ENCODE results near the gene PGBD5. TPM values are rescaled to one million over a fixed set of nuclear protein-coding genes. Genes with fewer than 3 reads are reported as not detected.
"Not testable (repeated sequence)": the region's sequence is repeated elsewhere in the genome, so short reads cannot be mapped to it uniquely, and the experiment has no call there.

PGBD5 gene, protein sequence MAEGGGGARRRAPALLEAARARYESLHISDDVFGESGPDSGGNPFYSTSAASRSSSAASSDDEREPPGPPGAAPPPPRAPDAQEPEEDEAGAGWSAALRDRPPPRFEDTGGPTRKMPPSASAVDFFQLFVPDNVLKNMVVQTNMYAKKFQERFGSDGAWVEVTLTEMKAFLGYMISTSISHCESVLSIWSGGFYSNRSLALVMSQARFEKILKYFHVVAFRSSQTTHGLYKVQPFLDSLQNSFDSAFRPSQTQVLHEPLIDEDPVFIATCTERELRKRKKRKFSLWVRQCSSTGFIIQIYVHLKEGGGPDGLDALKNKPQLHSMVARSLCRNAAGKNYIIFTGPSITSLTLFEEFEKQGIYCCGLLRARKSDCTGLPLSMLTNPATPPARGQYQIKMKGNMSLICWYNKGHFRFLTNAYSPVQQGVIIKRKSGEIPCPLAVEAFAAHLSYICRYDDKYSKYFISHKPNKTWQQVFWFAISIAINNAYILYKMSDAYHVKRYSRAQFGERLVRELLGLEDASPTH
- polyA plus RNA-seq (2013, experiment 1 of 2), result 0.25 TPM
- 0.37 TPM for polyA plus RNA-seq (2013, experiment 2 of 2)

- peak; percentile 62 for DNase-seq
- no peak within 1 kb of the TSS for H3K4ac ChIP-seq (ENCODE audit: low read depth in 1 of 2, low read length in 2 of 2)
- WGBS, result 2% methylated on average over 42 of the region's 93 CpGs
These were observed at the start of gene PGBD5 for GRCh38 chr1:230426246-230427093. Gene PGBD5, minus strand, starts transcription at chr1:230426332. Its CDS starts 404 bp downstream, at chr1:230425928.

DNA sequence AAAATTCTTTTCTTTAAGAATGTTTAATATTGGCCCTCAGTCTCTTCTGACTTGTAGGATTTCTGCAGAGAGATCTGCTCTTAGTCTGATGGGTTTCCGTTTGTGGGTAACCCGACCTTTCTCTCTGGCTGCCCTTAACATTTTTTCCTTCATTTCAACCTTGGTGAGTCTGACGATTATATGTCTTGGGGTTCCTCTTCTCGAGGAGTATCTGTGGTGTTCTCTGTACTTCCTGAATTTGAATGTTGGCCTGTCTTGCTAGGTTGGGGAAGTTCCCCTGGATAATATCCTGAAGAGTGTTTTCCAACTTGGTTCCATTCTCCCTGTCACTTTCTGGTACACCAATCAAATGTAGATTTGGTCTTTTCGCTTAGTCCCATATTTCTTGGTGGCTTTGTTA, 48.8 kb upstream of the PGBD5 start:
- not testable (repeated sequence) for H3K18ac ChIP-seq (ENCODE audit: low read depth in 1 of 2, low read length in 2 of 2); H3K4me2 ChIP-seq (ENCODE audit: low read length, poor library complexity, severe bottlenecking); H3K9me3 ChIP-seq (ENCODE audit: control insufficient read depth, low read length); H3K4ac ChIP-seq (ENCODE audit: low read depth in 1 of 2, low read length in 2 of 2); H2BK12ac ChIP-seq (ENCODE audit: low read length in 2 of 2); H2BK120ac ChIP-seq (ENCODE audit: low read depth, low read length); H3K14ac ChIP-seq (ENCODE audit: low read length in 2 of 2); H2BK15ac ChIP-seq (ENCODE audit: low read depth, poor library complexity, severe bottlenecking); H2BK5ac ChIP-seq (ENCODE audit: low read depth, low read length, poor library complexity, severe bottlenecking); H3K36me3 ChIP-seq (ENCODE audit: control insufficient read depth in 1 of 2, insufficient read depth in 2 of 2, low read depth in 1 of 2, low read length in 2 of 2); H3K79me1 ChIP-seq (replicated peaks; ENCODE audit: low read length, poor library complexity, severe bottlenecking); H3K4me1 ChIP-seq (ENCODE audit: control insufficient read depth, insufficient read depth, low read depth, low read length); H4K91ac ChIP-seq (ENCODE audit: low read length); H3K23ac ChIP-seq (ENCODE audit: low read length in 2 of 2); H3K9ac ChIP-seq (ENCODE audit: low read length); H4K8ac ChIP-seq (ENCODE audit: low read length); H3K27ac ChIP-seq (ENCODE audit: low read length, poor library complexity, severe bottlenecking); H3K27me3 ChIP-seq (ENCODE audit: control insufficient read depth in 1 of 2, insufficient read depth in 1 of 2, low read length in 2 of 2); DNase-seq; H3K4me3 ChIP-seq (ENCODE audit: insufficient read depth in 1 of 2, low read depth in 1 of 2, low read length in 2 of 2); H2AFZ ChIP-seq (ENCODE audit: low read depth, low read length); H2AK5ac ChIP-seq (ENCODE audit: low read length, severe bottlenecking)
- 54% methylated on average over 3 of the region's 5 CpGs for WGBS

More at GRCh38 chr1:230426246-230427093, at the start of gene PGBD5:
- Histone ChIP-seq H3K36me3 (ENCODE audit: control insufficient read depth in 1 of 2, insufficient read depth in 2 of 2, low read depth in 1 of 2, low read length in 2 of 2) (no peaks in the 10 kb centered on the region), H2BK12ac (ENCODE audit: low read length in 2 of 2) (no peak within 1 kb of the TSS), H2AK5ac (ENCODE audit: low read length, severe bottlenecking) (no peak within 1 kb of the TSS), H2AFZ (ENCODE audit: low read depth, low read length) (no peak within 1 kb of the TSS), H3K27ac (ENCODE audit: low read length, poor library complexity, severe bottlenecking) (no peak within 1 kb of the TSS), H3K4me2 (ENCODE audit: low read length, poor library complexity, severe bottlenecking) (peak within 1 kb of the TSS; percentile 77), H4K91ac (ENCODE audit: low read length) (no peak within 1 kb of the TSS), H3K9ac (ENCODE audit: low read length) (no peak within 1 kb of the TSS), H3K27me3 (ENCODE audit: control insufficient read depth in 1 of 2, insufficient read depth in 1 of 2, low read length in 2 of 2) (peaks cover 61 to 72% of the 10 kb centered on the region in 2 experiments), H2BK15ac (ENCODE audit: low read depth, poor library complexity, severe bottlenecking) (no peak within 1 kb of the TSS), H3K23ac (ENCODE audit: low read length in 2 of 2) (no peak within 1 kb of the TSS), H3K79me1 (replicated peaks; ENCODE audit: low read length, poor library complexity, severe bottlenecking) (no peaks in the 10 kb centered on the region), H3K18ac (ENCODE audit: low read depth in 1 of 2, low read length in 2 of 2) (no peak within 1 kb of the TSS), H4K8ac (ENCODE audit: low read length) (no peak within 1 kb of the TSS), H3K4me1 (ENCODE audit: control insufficient read depth, insufficient read depth, low read depth, low read length) (peaks cover 16% of the 10 kb centered on the region), H2BK120ac (ENCODE audit: low read depth, low read length) (no peak within 1 kb of the TSS), H3K4me3 (ENCODE audit: insufficient read depth in 1 of 2, low read depth in 1 of 2, low read length in 2 of 2) (peak within 1 kb of the TSS; percentile 43 to 60), H3K9me3 (ENCODE audit: control insufficient read depth, low read length) (no peaks in the 10 kb centered on the region), H3K14ac (ENCODE audit: low read length in 2 of 2) (no peak within 1 kb of the TSS), H2BK5ac (ENCODE audit: low read depth, low read length, poor library complexity, severe bottlenecking) (no peak within 1 kb of the TSS)

DNA sequence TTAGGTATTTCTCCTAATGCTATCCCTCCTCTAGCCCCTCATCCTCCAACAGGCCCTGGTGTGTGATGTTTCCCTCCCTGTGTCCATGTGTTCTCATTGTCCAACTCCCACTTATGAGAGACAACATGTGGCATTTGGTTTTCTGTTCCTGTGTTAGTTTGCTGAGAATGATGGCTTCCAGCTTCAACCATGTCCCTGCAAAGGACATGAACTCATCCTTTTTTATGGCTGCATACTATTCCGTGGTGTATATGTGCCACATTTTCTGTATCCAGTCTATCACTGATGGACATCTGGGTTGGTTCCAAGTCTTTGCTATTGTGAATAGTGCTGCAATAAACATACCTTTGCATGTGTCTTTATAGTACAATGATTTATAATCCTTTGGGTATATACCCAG, 44.6 kb upstream of the PGBD5 start:
- not testable (repeated sequence) for H3K36me3 ChIP-seq (ENCODE audit: control insufficient read depth in 1 of 2, insufficient read depth in 2 of 2, low read depth in 1 of 2, low read length in 2 of 2); H3K4me1 ChIP-seq (ENCODE audit: control insufficient read depth, insufficient read depth, low read depth, low read length); H3K4me3 ChIP-seq (ENCODE audit: insufficient read depth in 1 of 2, low read depth in 1 of 2, low read length in 2 of 2); H2BK12ac ChIP-seq (ENCODE audit: low read length in 2 of 2); DNase-seq; H2BK120ac ChIP-seq (ENCODE audit: low read depth, low read length); H2BK5ac ChIP-seq (ENCODE audit: low read depth, low read length, poor library complexity, severe bottlenecking); H2BK15ac ChIP-seq (ENCODE audit: low read depth, poor library complexity, severe bottlenecking); H2AK5ac ChIP-seq (ENCODE audit: low read length, severe bottlenecking); H3K27me3 ChIP-seq (ENCODE audit: control insufficient read depth in 1 of 2, insufficient read depth in 1 of 2, low read length in 2 of 2); H3K23ac ChIP-seq (ENCODE audit: low read length in 2 of 2); H4K91ac ChIP-seq (ENCODE audit: low read length); H3K9ac ChIP-seq (ENCODE audit: low read length); H2AFZ ChIP-seq (ENCODE audit: low read depth, low read length); H3K9me3 ChIP-seq (ENCODE audit: control insufficient read depth, low read length); H3K18ac ChIP-seq (ENCODE audit: low read depth in 1 of 2, low read length in 2 of 2); H3K4ac ChIP-seq (ENCODE audit: low read depth in 1 of 2, low read length in 2 of 2); H3K27ac ChIP-seq (ENCODE audit: low read length, poor library complexity, severe bottlenecking); H3K14ac ChIP-seq (ENCODE audit: low read length in 2 of 2); H3K79me1 ChIP-seq (replicated peaks; ENCODE audit: low read length, poor library complexity, severe bottlenecking); H4K8ac ChIP-seq (ENCODE audit: low read length); H3K4me2 ChIP-seq (ENCODE audit: low read length, poor library complexity, severe bottlenecking)
- 80% methylated on average over 1 of the region's 1 CpG for WGBS

DNA sequence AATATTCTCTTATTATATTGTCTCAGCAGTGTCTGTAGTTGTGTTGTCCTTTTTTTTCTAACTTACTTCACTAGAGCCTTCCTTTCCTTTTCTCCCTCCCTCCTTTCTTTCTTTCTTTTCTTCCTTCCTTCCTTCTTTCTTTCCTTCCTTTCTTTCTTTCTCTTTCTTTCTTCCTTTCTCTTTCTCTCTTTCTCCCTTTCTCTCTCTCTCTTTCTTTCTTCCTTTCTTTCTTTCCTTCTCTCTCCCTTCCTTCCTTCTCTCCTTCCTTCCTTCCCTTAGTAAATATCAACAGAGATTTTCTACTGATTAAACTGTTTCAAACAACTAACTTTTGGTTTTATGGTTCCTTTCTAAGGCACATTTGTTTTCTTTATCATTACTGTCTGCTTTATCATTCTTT, 43.1 kb upstream of the PGBD5 start:
- no peak overlapping the region for H3K9ac ChIP-seq (ENCODE audit: low read length)
- no peak overlapping the region for H2AFZ ChIP-seq (ENCODE audit: low read depth, low read length)
- H3K4me2 ChIP-seq (ENCODE audit: low read length, poor library complexity, severe bottlenecking), result no peak overlapping the region
- no peak for DNase-seq
- H3K4me1 ChIP-seq (ENCODE audit: control insufficient read depth, insufficient read depth, low read depth, low read length), result no peaks in the 10 kb centered on the region
- H2BK5ac ChIP-seq (ENCODE audit: low read depth, low read length, poor library complexity, severe bottlenecking), result no peak overlapping the region
- H3K27me3 ChIP-seq (ENCODE audit: control insufficient read depth in 1 of 2, insufficient read depth in 1 of 2, low read length in 2 of 2), result no peaks in the 10 kb centered on the region
- H3K14ac ChIP-seq (ENCODE audit: low read length in 2 of 2), result no peak overlapping the region
- H2BK12ac ChIP-seq (ENCODE audit: low read length in 2 of 2), result no peak overlapping the region
- no peak overlapping the region for H3K23ac ChIP-seq (ENCODE audit: low read length in 2 of 2)
- H2BK120ac ChIP-seq (ENCODE audit: low read depth, low read length), result no peak overlapping the region
- no peak overlapping the region for H2BK15ac ChIP-seq (ENCODE audit: low read depth, poor library complexity, severe bottlenecking)
- H3K36me3 ChIP-seq (ENCODE audit: control insufficient read depth in 1 of 2, insufficient read depth in 2 of 2, low read depth in 1 of 2, low read length in 2 of 2), result no peaks in the 10 kb centered on the region
- H2AK5ac ChIP-seq (ENCODE audit: low read length, severe bottlenecking), result no peak overlapping the region
- H3K79me1 ChIP-seq (replicated peaks; ENCODE audit: low read length, poor library complexity, severe bottlenecking), result no peaks in the 10 kb centered on the region
- H3K18ac ChIP-seq (ENCODE audit: low read depth in 1 of 2, low read length in 2 of 2), result no peak overlapping the region
- H3K27ac ChIP-seq (ENCODE audit: low read length, poor library complexity, severe bottlenecking), result no peak overlapping the region
- H4K91ac ChIP-seq (ENCODE audit: low read length), result no peak overlapping the region
- H3K9me3 ChIP-seq (ENCODE audit: control insufficient read depth, low read length), result peaks cover 3% of the 10 kb centered on the region
- H3K4ac ChIP-seq (ENCODE audit: low read depth in 1 of 2, low read length in 2 of 2), result no peak overlapping the region
- no peak overlapping the region for H4K8ac ChIP-seq (ENCODE audit: low read length)
- no peak overlapping the region for H3K4me3 ChIP-seq (ENCODE audit: insufficient read depth in 1 of 2, low read depth in 1 of 2, low read length in 2 of 2)
